GM23338 (cell line): ENCODE measurements around the gene SLC35F4. TPM values are rescaled to one million over a fixed set of nuclear protein-coding genes. Genes with fewer than 3 reads are reported as not detected.

Experiments
- ATAC-seq: fragments of 200-7000 bp; cut with Tn5 transposase; 3 replicates; pipeline ENCODE4 v1.9.1; 2020
- DNase-seq: peaks from one replicate; pipeline ENCODE4 v3.0.0-alpha.2; 2015; ENCODE audit warnings: low spot score
- H2AFZ ChIP-seq: fragments of 200-600 bp; sonication (generic); 2 replicates; pipeline ENCODE4 v1.8.0; 2016; ENCODE audit warnings: antibody characterized with exemption, mild to moderate bottlenecking, moderate library complexity
- H3F3A ChIP-seq: fragments of 200-600 bp; sonication (generic); replicated peaks from 2 replicates; pipeline ENCODE4 v1.8.0; 2017; ENCODE audit warnings: antibody characterized with exemption, mixed run types, low read depth
- H3K27ac ChIP-seq: fragments of 200-600 bp; sonication (generic); 2 replicates; pipeline ENCODE4 v1.6.1; 2016; ENCODE audit warnings: low read depth
- H3K27me3 ChIP-seq: fragments of 200-600 bp; sonication (generic); 2 replicates; pipeline ENCODE4 v1.8.0; 2016; ENCODE audit warnings: mild to moderate bottlenecking, mixed run types, moderate library complexity; ENCODE audit not compliant: insufficient read depth
- H3K36me3 ChIP-seq: fragments of 200-600 bp; sonication (generic); 2 replicates; pipeline ENCODE4 v1.8.0; 2016; ENCODE audit warnings: mild to moderate bottlenecking; ENCODE audit not compliant: insufficient read depth
- H3K4me1 ChIP-seq: fragments of 200-600 bp; sonication (generic); 2 replicates; pipeline ENCODE4 v1.8.0; 2016; ENCODE audit warnings: mild to moderate bottlenecking, moderate library complexity; ENCODE audit not compliant: insufficient read depth
- H3K4me2 ChIP-seq: fragments of 200-600 bp; sonication (generic); 2 replicates; pipeline ENCODE4 v1.7.1; 2017; ENCODE audit warnings: mixed run types
- H3K4me3 ChIP-seq: fragments of 200-600 bp; sonication (generic); 2 replicates; pipeline ENCODE4 v1.6.1; 2016; ENCODE audit warnings: mixed run types
- H3K79me2 ChIP-seq: fragments of 200-600 bp; sonication (generic); replicated peaks from 2 replicates; pipeline ENCODE4 v1.8.0; 2017; ENCODE audit warnings: mild to moderate bottlenecking; ENCODE audit not compliant: insufficient read depth
- H3K9me2 ChIP-seq: fragments of 200-600 bp; sonication (generic); 2 replicates; pipeline ENCODE4 v1.8.0; 2017; ENCODE audit not compliant: insufficient read depth
- H4K20me1 ChIP-seq: fragments of 200-600 bp; sonication (generic); replicated peaks from 2 replicates; pipeline ENCODE4 v1.8.0; 2017; ENCODE audit warnings: mild to moderate bottlenecking; ENCODE audit not compliant: insufficient read depth
- H3K27ac Mint-ChIP-seq: 2 replicates; pipeline ENCODE4 v1.8.0; 2020; ENCODE audit warnings: inconsistent platforms, mild to moderate bottlenecking, moderate library complexity, mixed read lengths
- H3K27me3 Mint-ChIP-seq: 3 replicates; pipeline ENCODE4 v1.8.0; 2022; ENCODE audit warnings: low read depth, mild to moderate bottlenecking, moderate library complexity, mixed read lengths, inconsistent platforms; ENCODE audit not compliant: insufficient read depth, poor library complexity
- H3K36me3 Mint-ChIP-seq: 3 replicates; pipeline ENCODE4 v1.8.0; 2021; ENCODE audit warnings: low read depth, mild to moderate bottlenecking, inconsistent platforms, moderate library complexity, mixed read lengths
- H3K4me1 Mint-ChIP-seq: 3 replicates; pipeline ENCODE4 v1.8.0; 2020; ENCODE audit warnings: mild to moderate bottlenecking, inconsistent platforms, mixed read lengths
- H3K4me3 Mint-ChIP-seq: 3 replicates; pipeline ENCODE4 v1.8.0; 2021; ENCODE audit warnings: moderate library complexity, mild to moderate bottlenecking, inconsistent platforms, mixed read lengths
- H3K9me3 Mint-ChIP-seq: 3 replicates; pipeline ENCODE4 v1.8.0; 2020; ENCODE audit warnings: moderate library complexity, mild to moderate bottlenecking, inconsistent platforms, mixed read lengths
- CREB1 ChIP-seq: fragments of 250-450 bp; sonication (Bioruptor Pico); IDR thresholded peaks from 2 replicates; pipeline ENCODE4 v1.5.0; 2020; ENCODE audit warnings: low read depth, mild to moderate bottlenecking, moderate library complexity
- EZH2 ChIP-seq: fragments of 200-600 bp; sonication (generic); IDR thresholded peaks from one replicate; pipeline ENCODE4 v1.8.0; 2017; ENCODE audit warnings: antibody characterized with exemption, mild to moderate bottlenecking, low read depth; ENCODE audit not compliant: unreplicated experiment
- EZH2phosphoT487 ChIP-seq: fragments of 200-600 bp; sonication (generic); IDR thresholded peaks from one replicate; pipeline ENCODE4 v1.8.1; 2018; ENCODE audit warnings: antibody characterized with exemption; ENCODE audit not compliant: unreplicated experiment
- JUNB ChIP-seq: IDR thresholded peaks from one replicate; pipeline ENCODE4 v1.6.1; 2016; ENCODE audit warnings: antibody characterized with exemption; ENCODE audit not compliant: unreplicated experiment
- NANOG ChIP-seq: IDR thresholded peaks from 2 replicates; pipeline ENCODE4 v1.6.1; 2016; ENCODE audit warnings: antibody characterized with exemption, borderline replicate concordance
- POLR2AphosphoS5 ChIP-seq: IDR thresholded peaks from 2 replicates; pipeline ENCODE4 v1.6.1; 2016; ENCODE audit warnings: antibody characterized with exemption, low read depth
- ZNF114 ChIP-seq: fragments of 250-450 bp; sonication (Bioruptor Pico); IDR thresholded peaks from 2 replicates; pipeline ENCODE4 v1.5.0; 2020; ENCODE audit warnings: mild to moderate bottlenecking, moderate library complexity
- ZNF331 ChIP-seq: fragments of 250-450 bp; sonication (Bioruptor Pico); IDR thresholded peaks from 2 replicates; pipeline ENCODE4 v1.5.0; 2020; ENCODE audit warnings: low read depth, mild to moderate bottlenecking, moderate library complexity
- polyA plus RNA-seq: library from polyadenylated mRNA; unstranded; fragments of >200 nt; fragmentation: Nextera tagmentation; extraction: Ambion mirVana; gene quantifications from 2 replicates; pipeline ENCODE4 v1.2.1, GENCODE V29; 2016
- total RNA-seq: library from RNA; depleted of rRNA; stranded (reverse); fragments of >200 nt; shearing (Covaris generic); gene quantifications from 2 replicates; pipeline ENCODE4 v1.2.3, GENCODE V29; 2014
- TF ChIP-seq, protein P1 (sequence below), 2 experiments: fragments of 200-600 bp in 1 of 2; sonication (generic) in 1 of 2; conservative IDR thresholded peaks; 2 replicates each; pipeline versions ENCODE4 v1.5.1 to v1.6.1; 2016 to 2017; ENCODE audit warnings: antibody characterized with exemption in 2 of 2, low read depth in 2 of 2, mild to moderate bottlenecking in 2 of 2, moderate library complexity in 1 of 2
- TF ChIP-seq, protein P2 (sequence below): IDR thresholded peaks from one replicate; pipeline ENCODE4 v1.6.1; 2018; ENCODE audit warnings: antibody characterized with exemption; ENCODE audit not compliant: unreplicated experiment
- TF ChIP-seq, protein P3 (sequence below): IDR thresholded peaks from 2 replicates; pipeline ENCODE4 v1.6.1; 2016; ENCODE audit warnings: antibody characterized with exemption

SLC35F4 gene
- total and polyA plus RNA-seq, 2 experiments from 2014 or later: 0.10 TPM; not detected in 1

DNA sequence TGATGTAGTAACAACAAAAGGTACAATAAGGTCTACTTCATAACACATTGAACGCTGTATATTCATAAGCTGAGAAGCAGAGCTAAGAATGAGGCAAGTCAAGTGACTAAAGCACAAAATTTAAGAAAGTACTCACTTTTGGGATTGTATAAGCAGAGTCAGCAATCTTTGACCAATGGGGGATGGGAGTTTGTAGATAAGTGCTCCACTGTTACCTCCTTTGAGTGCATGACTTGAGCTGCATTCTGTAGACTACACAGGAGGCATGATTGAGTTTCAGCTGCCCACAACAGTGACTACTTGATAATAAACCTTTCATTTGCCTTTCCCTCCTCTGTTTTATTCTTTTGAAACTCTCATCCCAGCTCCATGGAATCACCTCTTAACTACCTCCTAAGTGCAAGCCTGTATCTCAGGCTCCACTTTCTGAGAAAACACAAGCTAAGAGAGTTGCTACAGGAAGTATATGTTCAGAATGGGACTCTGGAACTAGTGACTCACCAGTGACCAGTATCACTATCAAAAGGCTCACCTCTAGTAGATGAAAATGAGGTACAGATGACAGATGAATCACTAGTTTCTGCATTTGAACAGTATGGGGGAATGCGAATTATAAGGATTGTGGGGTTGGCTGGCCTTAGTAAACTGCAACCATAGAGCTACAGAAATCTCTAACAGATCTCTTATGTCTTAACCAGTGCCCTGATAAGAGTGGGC lies 49.2 kb downstream of the SLC35F4 start:
- Histone ChIP-seq H3K9me2 (no peaks in the 10 kb centered on the region), H2AFZ (no peak overlapping the region; the same call in 1 of the 2 replicates), H3K4me1 (peaks cover 10% of the 10 kb centered on the region; the same call in 1 of the 2 replicates), H3K79me2 (no peaks in the 10 kb centered on the region), H3K4me2 (no peak overlapping the region), H3K27me3 (no peaks in the 10 kb centered on the region), H3K27ac (no peak overlapping the region), H3K4me3 (no peak overlapping the region), H3F3A (no peaks in the 10 kb centered on the region), H4K20me1 (no peaks in the 10 kb centered on the region), H3K36me3 (no peaks in the 10 kb centered on the region)
- no peak for ATAC-seq
- no peaks in the 10 kb centered on the region for H3K27me3 Mint-ChIP-seq
- peaks cover 10% of the 10 kb centered on the region; the same call in 2 of the 3 replicates for H3K4me1 Mint-ChIP-seq
- H3K4me3 Mint-ChIP-seq: no peak overlapping the region
- H3K9me3 Mint-ChIP-seq: no peaks in the 10 kb centered on the region
- no peak overlapping the region for H3K27ac Mint-ChIP-seq
- H3K36me3 Mint-ChIP-seq: no peaks in the 10 kb centered on the region
- TF ChIP-seq ZNF331 (CRISPR knock-in tag) (no peak), ZNF114 (CRISPR knock-in tag) (no peak), NANOG (no peak), POLR2AphosphoS5 (no peak), EZH2 (no peak), EZH2phosphoT487 (no peak)
- TF ChIP-seq, protein P1, sequence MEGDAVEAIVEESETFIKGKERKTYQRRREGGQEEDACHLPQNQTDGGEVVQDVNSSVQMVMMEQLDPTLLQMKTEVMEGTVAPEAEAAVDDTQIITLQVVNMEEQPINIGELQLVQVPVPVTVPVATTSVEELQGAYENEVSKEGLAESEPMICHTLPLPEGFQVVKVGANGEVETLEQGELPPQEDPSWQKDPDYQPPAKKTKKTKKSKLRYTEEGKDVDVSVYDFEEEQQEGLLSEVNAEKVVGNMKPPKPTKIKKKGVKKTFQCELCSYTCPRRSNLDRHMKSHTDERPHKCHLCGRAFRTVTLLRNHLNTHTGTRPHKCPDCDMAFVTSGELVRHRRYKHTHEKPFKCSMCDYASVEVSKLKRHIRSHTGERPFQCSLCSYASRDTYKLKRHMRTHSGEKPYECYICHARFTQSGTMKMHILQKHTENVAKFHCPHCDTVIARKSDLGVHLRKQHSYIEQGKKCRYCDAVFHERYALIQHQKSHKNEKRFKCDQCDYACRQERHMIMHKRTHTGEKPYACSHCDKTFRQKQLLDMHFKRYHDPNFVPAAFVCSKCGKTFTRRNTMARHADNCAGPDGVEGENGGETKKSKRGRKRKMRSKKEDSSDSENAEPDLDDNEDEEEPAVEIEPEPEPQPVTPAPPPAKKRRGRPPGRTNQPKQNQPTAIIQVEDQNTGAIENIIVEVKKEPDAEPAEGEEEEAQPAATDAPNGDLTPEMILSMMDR (conservative IDR thresholded peaks at IDR 0.05; ENCODE audit: low read depth in 2 of 2): no peak
- TF ChIP-seq, protein P2, sequence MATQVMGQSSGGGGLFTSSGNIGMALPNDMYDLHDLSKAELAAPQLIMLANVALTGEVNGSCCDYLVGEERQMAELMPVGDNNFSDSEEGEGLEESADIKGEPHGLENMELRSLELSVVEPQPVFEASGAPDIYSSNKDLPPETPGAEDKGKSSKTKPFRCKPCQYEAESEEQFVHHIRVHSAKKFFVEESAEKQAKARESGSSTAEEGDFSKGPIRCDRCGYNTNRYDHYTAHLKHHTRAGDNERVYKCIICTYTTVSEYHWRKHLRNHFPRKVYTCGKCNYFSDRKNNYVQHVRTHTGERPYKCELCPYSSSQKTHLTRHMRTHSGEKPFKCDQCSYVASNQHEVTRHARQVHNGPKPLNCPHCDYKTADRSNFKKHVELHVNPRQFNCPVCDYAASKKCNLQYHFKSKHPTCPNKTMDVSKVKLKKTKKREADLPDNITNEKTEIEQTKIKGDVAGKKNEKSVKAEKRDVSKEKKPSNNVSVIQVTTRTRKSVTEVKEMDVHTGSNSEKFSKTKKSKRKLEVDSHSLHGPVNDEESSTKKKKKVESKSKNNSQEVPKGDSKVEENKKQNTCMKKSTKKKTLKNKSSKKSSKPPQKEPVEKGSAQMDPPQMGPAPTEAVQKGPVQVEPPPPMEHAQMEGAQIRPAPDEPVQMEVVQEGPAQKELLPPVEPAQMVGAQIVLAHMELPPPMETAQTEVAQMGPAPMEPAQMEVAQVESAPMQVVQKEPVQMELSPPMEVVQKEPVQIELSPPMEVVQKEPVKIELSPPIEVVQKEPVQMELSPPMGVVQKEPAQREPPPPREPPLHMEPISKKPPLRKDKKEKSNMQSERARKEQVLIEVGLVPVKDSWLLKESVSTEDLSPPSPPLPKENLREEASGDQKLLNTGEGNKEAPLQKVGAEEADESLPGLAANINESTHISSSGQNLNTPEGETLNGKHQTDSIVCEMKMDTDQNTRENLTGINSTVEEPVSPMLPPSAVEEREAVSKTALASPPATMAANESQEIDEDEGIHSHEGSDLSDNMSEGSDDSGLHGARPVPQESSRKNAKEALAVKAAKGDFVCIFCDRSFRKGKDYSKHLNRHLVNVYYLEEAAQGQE: no peak
- DNase-seq: no peak

DNA sequence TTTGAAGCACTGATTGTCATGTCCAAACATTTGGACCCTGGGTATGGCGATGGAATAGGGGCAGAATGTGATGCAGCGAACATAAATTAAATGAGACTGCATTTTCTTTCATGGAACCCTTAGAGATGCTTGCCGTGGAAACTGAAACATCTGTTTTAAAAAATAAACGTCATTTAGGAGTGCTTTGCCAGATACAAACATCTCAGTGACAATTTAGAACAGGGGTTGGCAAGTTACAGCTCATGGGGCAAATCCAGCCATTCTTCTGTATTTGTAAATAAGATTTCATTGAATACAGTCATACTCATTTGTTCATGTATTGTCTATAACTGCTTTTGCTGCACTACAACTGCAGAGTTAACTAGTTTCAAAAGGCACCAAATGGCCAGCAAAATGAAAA lies 51.2 kb downstream of the SLC35F4 start:
- Histone ChIP-seq H3K79me2 (no peaks in the 10 kb centered on the region), H3K4me3 (no peak overlapping the region), H3K4me2 (no peak overlapping the region), H3K36me3 (no peaks in the 10 kb centered on the region), H3K4me1 (peaks cover 20% of the 10 kb centered on the region), H3F3A (no peaks in the 10 kb centered on the region), H2AFZ (no peak overlapping the region), H4K20me1 (no peaks in the 10 kb centered on the region), H3K9me2 (no peaks in the 10 kb centered on the region), H3K27ac (no peak overlapping the region), H3K27me3 (no peaks in the 10 kb centered on the region)
- DNase-seq: no peak
- Mint-ChIP-seq H3K27ac (no peak overlapping the region), H3K4me3 (no peak overlapping the region), H3K9me3 (no peaks in the 10 kb centered on the region), H3K27me3 (no peaks in the 10 kb centered on the region), H3K36me3 (no peaks in the 10 kb centered on the region), H3K4me1 (peaks cover 24% of the 10 kb centered on the region; the same call in 2 of the 3 replicates)
- no peak for ATAC-seq
- TF ChIP-seq CREB1 (CRISPR knock-in tag) (no peak), JUNB (no peak), EZH2 (no peak), EZH2phosphoT487 (no peak), NANOG (no peak), POLR2AphosphoS5 (no peak), ZNF331 (CRISPR knock-in tag) (no peak)
- TF ChIP-seq, protein P2: no peak
- TF ChIP-seq, protein P3, sequence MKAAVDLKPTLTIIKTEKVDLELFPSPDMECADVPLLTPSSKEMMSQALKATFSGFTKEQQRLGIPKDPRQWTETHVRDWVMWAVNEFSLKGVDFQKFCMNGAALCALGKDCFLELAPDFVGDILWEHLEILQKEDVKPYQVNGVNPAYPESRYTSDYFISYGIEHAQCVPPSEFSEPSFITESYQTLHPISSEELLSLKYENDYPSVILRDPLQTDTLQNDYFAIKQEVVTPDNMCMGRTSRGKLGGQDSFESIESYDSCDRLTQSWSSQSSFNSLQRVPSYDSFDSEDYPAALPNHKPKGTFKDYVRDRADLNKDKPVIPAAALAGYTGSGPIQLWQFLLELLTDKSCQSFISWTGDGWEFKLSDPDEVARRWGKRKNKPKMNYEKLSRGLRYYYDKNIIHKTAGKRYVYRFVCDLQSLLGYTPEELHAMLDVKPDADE: no peak
